ENCODE results near the gene NTM.

NTM gene

GRCh38 chr11:131880976-131881375 is 510.6 kb downstream of the NTM start:
- Mint-ChIP-seq H3K4me3 (no peak overlapping the region), H3K36me3 (no peaks in the 10 kb centered on the region), H3K4me1 (no peaks in the 10 kb centered on the region), H3K9me3 (peaks cover 6% of the 10 kb centered on the region), H3K27ac (no peak overlapping the region)
- ATAC-seq (no peak), DNase-seq (ENCODE audit: low spot score in 2 of 2) (no peak)

- Mint-ChIP-seq H3K4me3 (no peak overlapping the region), H3K4me1 (no peaks in the 10 kb centered on the region), H3K36me3 (no peaks in the 10 kb centered on the region), H3K9me3 (peaks cover 10% of the 10 kb centered on the region), H3K27ac (no peak overlapping the region)
- ATAC-seq, result no peak
- DNase-seq (ENCODE audit: low spot score in 2 of 2), result no peak
These were observed 512.9 kb downstream of the NTM start for GRCh38 chr11:131883332-131883731.

DNA sequence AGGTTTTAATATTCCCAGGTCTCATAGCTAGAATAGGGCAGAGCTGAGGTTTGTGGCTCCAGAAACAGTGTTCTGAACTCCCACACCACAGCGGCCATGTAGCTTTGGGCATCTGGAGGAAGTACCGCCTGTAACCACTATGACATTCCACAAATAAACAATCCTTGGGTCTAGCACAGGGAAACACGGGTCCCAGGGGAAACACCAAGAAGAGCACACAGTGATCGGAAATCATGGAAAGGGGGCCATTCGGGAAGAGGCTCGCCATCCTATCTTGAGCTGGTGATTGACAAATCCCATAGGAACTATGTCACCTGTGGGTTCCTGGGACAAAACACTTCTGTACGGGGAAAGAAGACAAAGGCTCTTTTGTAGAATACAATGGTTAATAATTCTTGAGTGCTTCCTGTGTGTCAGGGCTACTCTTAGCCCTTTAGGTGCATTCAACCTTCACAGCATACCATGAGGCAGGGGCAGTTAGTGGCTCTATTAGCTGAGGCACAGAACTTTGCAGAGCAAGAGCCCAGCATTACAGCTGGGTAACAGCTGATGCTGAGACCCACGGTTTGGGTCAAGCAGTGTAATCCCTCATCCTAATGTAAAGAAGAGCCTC is 514.2 kb downstream of the NTM start:
- H3K36me3 Mint-ChIP-seq, result no peaks in the 10 kb centered on the region
- peaks cover 10% of the 10 kb centered on the region for H3K9me3 Mint-ChIP-seq
- H3K4me1 Mint-ChIP-seq, result no peaks in the 10 kb centered on the region
- DNase-seq (ENCODE audit: low spot score in 2 of 2) (no peak), ATAC-seq (no peak)
- H3K27ac Mint-ChIP-seq, result no peak overlapping the region
- H3K4me3 Mint-ChIP-seq, result no peak overlapping the region

GRCh38 chr11:131885431-131885830 is 515.0 kb downstream of the NTM start:
- DNase-seq (ENCODE audit: low spot score in 2 of 2) (no peak), ATAC-seq (no peak)
- no peaks in the 10 kb centered on the region for H3K36me3 Mint-ChIP-seq

DNA sequence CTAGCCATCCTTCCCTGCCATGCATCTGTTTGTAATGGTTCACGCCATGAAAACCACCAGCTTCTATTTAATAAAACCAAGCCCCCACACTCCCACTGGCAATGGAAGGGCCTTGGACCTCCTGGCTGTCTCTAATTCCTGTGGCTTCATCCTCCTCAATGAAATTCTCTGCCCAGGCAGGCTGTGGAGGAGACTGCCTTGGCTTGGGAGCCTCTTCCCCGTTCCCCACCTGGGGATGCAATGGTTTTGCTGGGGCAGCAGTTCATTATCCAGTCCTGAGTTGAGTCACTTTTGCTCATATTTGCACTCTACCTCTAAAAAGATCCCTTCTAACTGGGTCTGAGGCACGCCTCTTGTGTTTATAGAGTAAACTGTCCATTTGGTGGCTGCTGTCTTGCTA is 515.8 kb downstream of the NTM start:
- DNase-seq (ENCODE audit: low spot score in 2 of 2), result no peak
- Mint-ChIP-seq H3K36me3 (no peaks in the 10 kb centered on the region), H3K4me1 (no peaks in the 10 kb centered on the region), H3K27ac (no peak overlapping the region), H3K9me3 (peaks cover 5% of the 10 kb centered on the region), H3K4me3 (no peak overlapping the region)
- ATAC-seq, result no peak

More at GRCh38 chr11:131885431-131885830, 515.0 kb downstream of the NTM start:
- Mint-ChIP-seq H3K9me3 (peaks cover 5% of the 10 kb centered on the region), H3K4me3 (no peak overlapping the region), H3K4me1 (no peaks in the 10 kb centered on the region), H3K27ac (no peak overlapping the region)

- no peaks in the 10 kb centered on the region for H3K4me1 Mint-ChIP-seq
- H3K36me3 Mint-ChIP-seq, result no peaks in the 10 kb centered on the region
- ATAC-seq, result no peak
- H3K9me3 Mint-ChIP-seq, result peaks cover 11% of the 10 kb centered on the region
- H3K4me3 Mint-ChIP-seq, result no peak overlapping the region
- no peak for DNase-seq (ENCODE audit: low spot score in 2 of 2)
- no peak overlapping the region for H3K27ac Mint-ChIP-seq
These were observed 517.9 kb downstream of the NTM start for GRCh38 chr11:131888230-131888855.

DNA sequence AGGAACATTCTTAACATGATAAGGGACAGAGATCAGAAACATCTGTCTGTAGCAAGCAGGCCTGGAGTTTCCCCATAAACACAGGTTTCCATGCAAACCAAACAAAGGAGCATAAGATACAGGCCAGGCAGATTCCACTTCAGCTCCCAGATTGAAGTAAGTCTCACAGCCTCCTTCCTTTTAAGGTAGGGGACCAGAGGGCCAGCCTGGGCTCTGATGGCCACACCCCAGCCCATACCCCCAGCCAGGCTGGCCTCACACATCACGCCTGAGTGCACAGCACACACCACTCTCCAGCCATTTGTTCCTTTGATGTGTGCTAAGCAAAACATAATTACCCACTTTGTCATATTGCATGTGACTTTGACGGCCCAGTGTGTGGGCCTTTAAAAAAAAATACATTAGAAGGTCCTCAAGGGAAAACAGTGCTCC is 518.7 kb downstream of the NTM start:
- Mint-ChIP-seq H3K4me1 (no peaks in the 10 kb centered on the region), H3K27ac (no peak overlapping the region), H3K9me3 (peaks cover 11% of the 10 kb centered on the region), H3K36me3 (no peaks in the 10 kb centered on the region), H3K4me3 (no peak overlapping the region)
- DNase-seq (ENCODE audit: low spot score in 2 of 2) (no peak), ATAC-seq (no peak)

DNA sequence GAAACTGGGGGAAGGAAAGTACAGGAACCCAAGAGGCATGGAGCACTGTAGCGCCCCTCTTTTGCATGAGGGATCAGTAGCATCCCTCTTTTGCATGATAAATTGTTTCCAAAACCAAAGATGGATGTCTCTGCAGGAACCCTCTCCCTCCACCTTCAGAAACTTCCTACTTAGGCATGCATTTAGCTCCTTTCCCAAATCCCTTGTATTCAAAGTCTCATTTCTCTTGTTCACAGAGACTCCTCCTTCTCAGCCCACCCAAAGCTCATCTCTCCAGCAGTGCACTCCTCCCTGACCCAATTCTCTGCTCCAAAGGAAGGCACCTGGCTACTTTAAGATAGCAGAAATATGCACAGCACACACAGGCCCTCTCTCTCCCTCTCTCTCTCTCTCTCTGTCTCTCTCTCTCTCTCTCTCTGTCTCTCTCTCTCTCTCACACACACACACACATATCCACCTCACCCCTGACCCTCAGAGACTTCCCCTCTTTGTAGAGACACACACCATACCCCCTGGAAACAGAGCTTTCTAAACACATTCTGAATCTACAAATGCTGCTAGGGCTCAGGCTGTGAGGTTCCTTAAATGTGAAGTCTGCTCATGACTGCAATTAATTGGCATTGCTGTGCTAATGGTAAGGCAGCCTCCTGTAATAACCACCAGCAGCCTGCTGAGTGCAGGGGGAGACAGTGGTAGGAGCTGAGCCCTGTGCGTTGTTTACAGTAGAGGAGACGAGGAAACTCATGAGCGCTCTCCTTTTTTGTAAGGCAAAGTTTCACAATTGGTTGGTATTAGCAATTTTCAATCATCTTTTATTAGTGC is 519.6 kb downstream of the NTM start:
- H3K36me3 Mint-ChIP-seq, result no peaks in the 10 kb centered on the region
- H3K4me1 Mint-ChIP-seq, result no peaks in the 10 kb centered on the region
- H3K27ac Mint-ChIP-seq, result no peak overlapping the region
- H3K9me3 Mint-ChIP-seq, result peaks cover 11% of the 10 kb centered on the region
- H3K4me3 Mint-ChIP-seq, result no peak overlapping the region
- DNase-seq (ENCODE audit: low spot score in 2 of 2) (no peak), ATAC-seq (no peak)

- Mint-ChIP-seq H3K4me3 (no peak overlapping the region), H3K36me3 (no peaks in the 10 kb centered on the region), H3K27ac (no peak overlapping the region), H3K9me3 (peaks cover 6% of the 10 kb centered on the region), H3K4me1 (no peaks in the 10 kb centered on the region)
- ATAC-seq, result no peak
- no peak for DNase-seq (ENCODE audit: low spot score in 2 of 2)
These were observed 522.9 kb downstream of the NTM start for GRCh38 chr11:131893103-131893890.

GRCh38 chr11:131893988-131894387 is 523.6 kb downstream of the NTM start:
- Mint-ChIP-seq H3K4me1 (no peaks in the 10 kb centered on the region), H3K27ac (no peak overlapping the region), H3K9me3 (peaks cover 6% of the 10 kb centered on the region), H3K4me3 (no peak overlapping the region), H3K36me3 (no peaks in the 10 kb centered on the region)
- ATAC-seq (no peak), DNase-seq (ENCODE audit: low spot score in 2 of 2) (no peak)

DNA sequence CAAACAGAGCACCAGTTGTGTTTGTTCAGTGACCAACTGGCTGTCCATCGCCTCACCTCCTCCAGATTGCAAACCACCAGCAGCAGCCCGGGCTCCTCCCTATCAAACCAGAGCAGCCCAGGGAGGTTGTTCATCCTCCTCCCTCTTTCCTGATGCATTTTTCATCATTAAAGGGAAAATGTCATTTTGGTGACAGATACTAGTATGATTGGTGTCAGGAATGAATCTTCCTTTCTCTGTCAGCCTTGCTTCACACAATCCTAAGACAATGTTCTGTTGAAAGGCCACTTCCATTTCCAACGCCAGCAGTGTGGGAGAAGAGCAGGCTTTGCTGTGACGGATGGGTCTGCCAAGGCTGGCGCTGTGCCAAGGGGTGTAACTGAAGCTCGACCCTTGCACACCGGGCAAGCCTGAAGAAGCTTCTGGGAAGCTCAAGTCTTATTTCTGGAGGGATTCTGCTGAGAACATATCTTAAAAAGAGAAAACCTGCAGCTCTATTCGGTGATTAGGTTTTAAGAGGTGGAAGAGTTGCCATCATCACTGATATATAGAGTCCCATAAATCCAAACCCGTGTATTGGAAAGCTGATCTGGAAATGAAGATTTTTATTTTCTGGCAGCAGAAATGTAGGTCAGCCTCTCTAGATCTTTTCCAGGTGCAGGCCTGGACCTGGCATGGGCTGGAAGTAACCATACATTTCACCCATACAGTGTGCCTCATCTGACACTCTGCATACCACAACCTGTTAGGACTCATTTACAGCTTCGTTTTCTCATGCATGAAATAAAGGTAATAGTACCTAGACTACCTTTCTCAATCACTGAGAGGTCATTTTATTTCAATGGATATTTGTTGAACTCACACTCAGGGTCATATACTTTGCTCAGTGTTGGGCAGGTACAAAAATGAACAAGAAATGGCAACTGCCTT is 524.5 kb downstream of the NTM start:
- DNase-seq (ENCODE audit: low spot score in 2 of 2), result no peak
- no peak for ATAC-seq
- Mint-ChIP-seq H3K9me3 (peaks cover 6% of the 10 kb centered on the region), H3K27ac (no peak overlapping the region), H3K36me3 (no peaks in the 10 kb centered on the region), H3K4me1 (no peaks in the 10 kb centered on the region), H3K4me3 (no peak overlapping the region)

- H3K4me1 Mint-ChIP-seq, result no peaks in the 10 kb centered on the region
- H3K4me3 Mint-ChIP-seq, result no peak overlapping the region
- no peaks in the 10 kb centered on the region for H3K36me3 Mint-ChIP-seq
- ATAC-seq, result no peak
- no peak overlapping the region for H3K27ac Mint-ChIP-seq
- no peak for DNase-seq (ENCODE audit: low spot score in 2 of 2)
- peaks cover 6% of the 10 kb centered on the region for H3K9me3 Mint-ChIP-seq
These were observed 525.5 kb downstream of the NTM start for GRCh38 chr11:131895865-131896264.

GRCh38 chr11:131896978-131897615 is 526.7 kb downstream of the NTM start:
- DNase-seq (ENCODE audit: low spot score in 2 of 2) (no peak), ATAC-seq (no peak)
- no peak overlapping the region for H3K4me3 Mint-ChIP-seq
- H3K27ac Mint-ChIP-seq, result no peak overlapping the region
- peaks cover 6% of the 10 kb centered on the region for H3K9me3 Mint-ChIP-seq
- H3K4me1 Mint-ChIP-seq, result no peaks in the 10 kb centered on the region
- no peaks in the 10 kb centered on the region for H3K36me3 Mint-ChIP-seq

GRCh38 chr11:131897956-131898355 is 527.5 kb downstream of the NTM start:
- Mint-ChIP-seq H3K4me3 (no peak overlapping the region), H3K36me3 (no peaks in the 10 kb centered on the region), H3K27ac (no peak overlapping the region), H3K4me1 (no peaks in the 10 kb centered on the region), H3K9me3 (peaks cover 6% of the 10 kb centered on the region)
- ATAC-seq, result no peak
- no peak for DNase-seq (ENCODE audit: low spot score in 2 of 2)

All from stimulated activated effector memory CD8-positive, alpha-beta T cell treated with anti-CD3 and anti-CD28 coated beads, Interleukin-12 subunit alpha, Interleukin-12 subunit beta, amount 100 ng/mL, for 72 hours (primary cell).